Esophagus (tissue), 2 donors: ENCODE measurements around the gene SH3TC1. TPM values are rescaled to one million over a fixed set of nuclear protein-coding genes. Genes with fewer than 3 reads are reported as not detected.

Source experiments
- H3K27ac ChIP-seq, 2 donors: one replicate each; pipeline ENCODE4 v1.5.1; 2013; ENCODE audit warnings: low read depth in 2 of 2, mild to moderate bottlenecking in 2 of 2, inconsistent platforms in 1 of 2, low read length in 1 of 2, moderate library complexity in 1 of 2
- H3K27me3 ChIP-seq, 2 donors: one replicate each; pipeline ENCODE4 v1.6.1; 2013; ENCODE audit warnings: low read length in 2 of 2, control low read depth in 1 of 2, mild to moderate bottlenecking in 1 of 2; ENCODE audit not compliant: insufficient read depth in 2 of 2, control insufficient read depth in 1 of 2
- H3K36me3 ChIP-seq, 2 donors: one replicate each; pipeline ENCODE4 v1.6.1; 2013; ENCODE audit warnings: low read length in 1 of 2; ENCODE audit not compliant: control insufficient read depth in 2 of 2, insufficient read depth in 2 of 2
- H3K4me1 ChIP-seq, 2 donors: one replicate each; pipeline ENCODE4 v1.6.1; 2013; ENCODE audit warnings: low read length in 1 of 2; ENCODE audit not compliant: control insufficient read depth in 2 of 2, insufficient read depth in 2 of 2
- H3K4me3 ChIP-seq, 2 donors: one replicate each; pipeline ENCODE4 v1.5.1; 2013; ENCODE audit warnings: low read length in 2 of 2, mild to moderate bottlenecking in 2 of 2, low read depth in 1 of 2, moderate library complexity in 1 of 2
- H3K9me3 ChIP-seq, 2 donors: one replicate each; pipeline ENCODE4 v1.6.1; 2013; ENCODE audit warnings: mild to moderate bottlenecking in 2 of 2, low read depth in 1 of 2, low read length in 1 of 2, moderate library complexity in 1 of 2; ENCODE audit not compliant: control insufficient read depth in 2 of 2, insufficient read depth in 1 of 2
- WGBS, 2 donors: extraction: QIAGEN DNeasy Blood & Tissue Kit; methylation state at CpG; one replicate each; pipeline ENCODE4 v1.1.7; 2013; 5-methylcytosine and 5-hydroxymethylcytosine counted together
- polyA plus RNA-seq, 2 donors: library from polyadenylated mRNA; stranded (reverse); fragments of 200-250 nt; gene quantifications; one replicate each; pipeline ENCODE4 v1.2.3, GENCODE V29; 2013
- donor health status: healthy with polysubstance abuse.
- donor health status: Bipolar disorder and iron deficiency.

The SH3TC1 gene
- polyA plus RNA-seq, 2 donors, result 18.0 to 19.2 TPM

DNA sequence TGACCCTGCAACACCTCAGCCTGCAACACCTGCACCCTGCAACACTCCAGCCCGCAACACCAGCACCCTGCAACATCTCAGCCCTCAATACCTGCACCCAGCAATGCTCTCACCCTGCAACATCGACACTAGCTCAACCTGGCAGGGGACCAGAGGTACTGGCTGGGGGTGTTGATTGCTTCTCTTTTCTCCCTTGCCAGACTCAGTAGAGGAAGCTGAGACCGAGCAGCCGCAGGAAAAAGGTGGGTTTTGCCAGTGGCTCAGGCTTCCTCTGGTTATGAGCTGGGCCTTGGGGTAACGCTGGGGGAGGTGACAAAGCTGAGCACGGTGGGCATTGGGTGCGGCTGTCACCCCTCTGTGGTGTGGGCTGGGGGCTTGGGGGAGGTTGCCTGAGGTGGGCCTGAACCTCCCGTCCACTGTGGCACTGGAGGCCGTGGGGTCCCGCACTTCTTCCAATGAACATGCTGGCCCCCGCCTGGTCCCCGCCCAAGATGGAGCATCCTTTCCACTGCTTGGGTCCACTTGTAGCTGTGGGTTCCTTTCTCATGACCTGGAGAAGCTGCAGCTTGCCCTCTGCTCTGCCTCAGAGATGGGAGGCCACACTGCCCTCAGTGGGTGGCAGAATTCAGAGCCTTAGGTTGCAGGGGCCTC lies 26.0 kb downstream of the SH3TC1 start:
- H3K36me3 ChIP-seq, result peaks cover 5 to 38% of the 10 kb centered on the region in 2 donors
- H3K27ac ChIP-seq, result no peak overlapping the region
- 69 to 79% methylated on average over 10 to 12 of the region's 12 CpGs for WGBS, 2 donors
- peaks cover 5 to 18% of the 10 kb centered on the region in 2 donors for H3K4me1 ChIP-seq
- H3K27me3 ChIP-seq, result no peaks in the 10 kb centered on the region
- no peaks in the 10 kb centered on the region for H3K9me3 ChIP-seq
- H3K4me3 ChIP-seq, result no peak overlapping the region

DNA sequence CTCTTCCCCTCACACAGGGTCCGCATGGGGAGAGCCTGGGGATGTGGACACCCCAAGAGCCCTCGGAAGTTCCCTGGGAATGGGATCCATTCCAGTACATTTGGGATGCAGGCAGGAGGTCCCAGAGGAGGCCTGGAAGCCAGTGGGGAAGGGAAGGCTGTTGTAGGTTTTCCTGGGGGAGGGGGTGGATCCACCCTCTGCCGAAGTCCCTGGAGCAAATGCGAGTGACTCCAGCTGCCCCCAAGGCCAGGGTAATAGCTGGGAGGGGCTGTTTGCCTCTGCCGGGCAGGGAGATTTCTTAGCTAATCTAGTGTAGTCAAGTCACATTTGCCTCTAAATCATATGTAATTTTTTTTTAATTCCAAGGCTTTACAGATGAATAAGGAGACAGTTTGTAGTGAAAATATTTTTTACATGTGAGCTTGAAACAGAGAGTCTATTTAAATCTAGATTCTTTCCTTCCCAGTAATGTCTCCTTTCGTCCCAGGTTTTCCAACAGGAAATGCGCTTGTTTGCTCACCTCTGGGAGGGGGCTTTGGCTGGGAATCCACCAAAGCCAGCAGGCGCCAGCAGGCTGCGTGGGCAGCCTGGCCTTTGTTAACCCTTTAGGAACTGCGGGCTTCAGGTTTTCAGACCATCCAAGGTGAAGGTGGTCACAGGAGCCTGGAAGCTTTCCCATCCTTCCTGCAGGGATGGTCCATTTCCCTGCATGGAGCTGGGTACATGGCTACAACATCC lies 26.8 kb downstream of the SH3TC1 start:
- peaks cover 5 to 38% of the 10 kb centered on the region in 2 donors for H3K36me3 ChIP-seq
- H3K27ac ChIP-seq, result no peak overlapping the region
- no peaks in the 10 kb centered on the region for H3K9me3 ChIP-seq
- 58 to 60% methylated on average over 10 of the region's 10 CpGs for WGBS, 2 donors
- H3K27me3 ChIP-seq, result no peaks in the 10 kb centered on the region
- no peak overlapping the region for H3K4me3 ChIP-seq
- H3K4me1 ChIP-seq, result peaks cover 5 to 18% of the 10 kb centered on the region in 2 donors

DNA sequence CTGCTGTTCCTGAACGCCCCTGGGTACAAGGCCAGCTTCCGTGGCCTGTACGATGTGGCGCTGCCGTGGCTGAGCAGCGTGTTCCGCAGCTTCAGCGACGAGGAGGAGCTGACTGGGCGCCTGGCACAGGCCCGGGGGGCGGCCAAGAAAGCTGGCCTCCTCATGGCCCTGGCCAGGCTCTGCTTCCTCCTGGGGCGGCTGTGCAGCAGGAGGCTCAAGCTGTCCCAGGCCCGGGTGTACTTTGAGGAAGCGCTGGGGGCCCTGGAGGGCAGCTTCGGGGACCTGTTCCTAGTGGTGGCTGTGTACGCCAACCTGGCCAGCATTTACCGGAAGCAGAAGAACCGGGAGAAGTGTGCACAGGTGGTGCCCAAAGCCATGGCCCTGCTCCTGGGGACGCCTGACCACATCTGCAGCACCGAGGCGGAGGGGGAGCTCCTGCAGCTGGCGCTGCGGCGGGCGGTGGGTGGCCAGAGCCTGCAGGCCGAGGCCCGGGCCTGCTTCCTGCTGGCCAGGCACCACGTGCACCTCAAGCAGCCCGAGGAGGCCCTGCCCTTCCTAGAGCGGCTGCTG lies 28.2 kb downstream of the SH3TC1 start:
- no peak overlapping the region for H3K27ac ChIP-seq
- no peaks in the 10 kb centered on the region for H3K27me3 ChIP-seq
- peaks cover 5 to 18% of the 10 kb centered on the region in 2 donors for H3K4me1 ChIP-seq
- WGBS, 2 donors, result 89 to 92% methylated on average over 24 to 31 of the region's 31 CpGs
- no peak overlapping the region for H3K4me3 ChIP-seq
- H3K36me3 ChIP-seq, result peaks cover 8 to 38% of the 10 kb centered on the region in 2 donors
- no peaks in the 10 kb centered on the region for H3K9me3 ChIP-seq

DNA sequence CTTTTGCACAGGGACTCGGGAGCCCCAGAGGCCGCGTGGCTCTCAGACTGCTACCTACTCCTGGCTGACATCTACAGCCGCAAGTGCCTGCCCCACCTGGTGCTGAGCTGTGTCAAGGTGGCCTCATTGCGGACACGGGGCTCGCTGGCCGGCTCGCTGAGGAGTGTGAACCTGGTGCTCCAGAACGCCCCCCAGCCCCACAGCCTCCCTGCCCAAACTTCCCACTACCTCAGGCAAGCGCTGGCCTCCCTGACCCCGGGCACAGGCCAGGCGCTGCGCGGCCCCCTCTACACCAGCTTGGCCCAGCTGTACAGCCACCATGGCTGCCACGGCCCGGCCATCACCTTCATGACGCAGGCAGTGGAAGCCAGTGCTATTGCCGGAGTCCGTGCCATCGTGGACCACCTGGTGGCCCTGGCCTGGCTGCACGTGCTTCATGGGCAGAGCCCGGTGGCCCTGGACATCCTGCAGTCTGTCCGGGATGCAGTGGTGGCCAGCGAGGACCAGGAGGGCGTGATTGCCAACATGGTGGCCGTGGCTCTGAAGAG lies 28.8 kb downstream of the SH3TC1 start:
- Histone ChIP-seq H3K27me3 (no peaks in the 10 kb centered on the region), H3K9me3 (no peaks in the 10 kb centered on the region), H3K4me3 (no peak overlapping the region), H3K36me3 (peaks cover 8 to 40% of the 10 kb centered on the region in 2 donors), H3K4me1 (peaks cover 5 to 18% of the 10 kb centered on the region in 2 donors), H3K27ac (peak overlapping the region; percentile 48 to 56)
- WGBS, 2 donors, result 85 to 93% methylated on average over 24 to 27 of the region's 27 CpGs

DNA sequence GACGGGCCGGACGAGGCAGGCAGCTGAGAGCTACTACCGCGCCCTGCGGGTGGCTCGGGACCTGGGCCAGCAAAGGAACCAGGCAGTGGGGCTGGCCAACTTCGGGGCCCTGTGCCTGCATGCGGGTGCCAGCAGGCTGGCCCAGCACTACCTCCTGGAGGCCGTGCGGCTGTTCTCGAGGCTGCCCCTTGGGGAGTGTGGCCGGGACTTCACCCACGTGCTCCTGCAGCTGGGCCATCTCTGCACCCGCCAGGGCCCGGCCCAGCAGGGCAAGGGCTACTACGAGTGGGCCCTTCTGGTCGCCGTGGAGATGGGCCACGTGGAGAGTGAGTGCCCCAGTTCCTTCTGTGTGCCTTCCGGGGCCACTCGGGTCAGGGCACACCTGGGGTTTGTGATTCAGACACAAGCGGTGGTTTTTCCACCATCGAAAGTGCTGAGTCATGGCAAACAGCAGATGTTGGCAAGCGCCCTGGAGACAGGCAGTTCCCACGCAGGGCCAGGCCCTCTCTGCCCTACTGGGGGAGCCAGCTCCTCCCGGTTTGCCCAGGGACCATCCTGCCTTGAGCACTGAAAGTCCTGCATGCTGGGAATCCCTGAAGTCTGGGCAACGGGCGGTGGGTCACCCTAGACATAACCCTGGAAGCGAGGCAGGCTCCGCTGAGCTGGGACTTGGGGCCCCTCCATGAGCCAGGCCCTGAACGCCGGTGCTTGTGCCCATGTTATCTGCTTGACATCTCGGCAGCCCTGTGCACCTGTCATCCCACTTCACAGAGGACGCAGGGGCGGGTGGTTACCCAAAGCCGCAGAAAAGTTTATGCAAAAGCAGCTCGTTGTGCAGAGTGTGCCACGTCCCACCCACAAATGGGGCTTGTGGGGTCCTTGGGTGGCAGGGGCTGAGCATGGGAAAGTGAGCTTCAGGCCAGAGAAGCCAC lies 29.5 kb downstream of the SH3TC1 start:
- peak overlapping the region; percentile 48 to 56 for H3K27ac ChIP-seq
- peaks cover 5 to 18% of the 10 kb centered on the region in 2 donors for H3K4me1 ChIP-seq
- H3K36me3 ChIP-seq, result peaks cover 8 to 43% of the 10 kb centered on the region in 2 donors
- WGBS, 2 donors, result 34 to 38% methylated on average over 36 to 39 of the region's 39 CpGs
- H3K27me3 ChIP-seq, result no peaks in the 10 kb centered on the region
- H3K4me3 ChIP-seq, result no peak overlapping the region
- H3K9me3 ChIP-seq, result no peaks in the 10 kb centered on the region

DNA sequence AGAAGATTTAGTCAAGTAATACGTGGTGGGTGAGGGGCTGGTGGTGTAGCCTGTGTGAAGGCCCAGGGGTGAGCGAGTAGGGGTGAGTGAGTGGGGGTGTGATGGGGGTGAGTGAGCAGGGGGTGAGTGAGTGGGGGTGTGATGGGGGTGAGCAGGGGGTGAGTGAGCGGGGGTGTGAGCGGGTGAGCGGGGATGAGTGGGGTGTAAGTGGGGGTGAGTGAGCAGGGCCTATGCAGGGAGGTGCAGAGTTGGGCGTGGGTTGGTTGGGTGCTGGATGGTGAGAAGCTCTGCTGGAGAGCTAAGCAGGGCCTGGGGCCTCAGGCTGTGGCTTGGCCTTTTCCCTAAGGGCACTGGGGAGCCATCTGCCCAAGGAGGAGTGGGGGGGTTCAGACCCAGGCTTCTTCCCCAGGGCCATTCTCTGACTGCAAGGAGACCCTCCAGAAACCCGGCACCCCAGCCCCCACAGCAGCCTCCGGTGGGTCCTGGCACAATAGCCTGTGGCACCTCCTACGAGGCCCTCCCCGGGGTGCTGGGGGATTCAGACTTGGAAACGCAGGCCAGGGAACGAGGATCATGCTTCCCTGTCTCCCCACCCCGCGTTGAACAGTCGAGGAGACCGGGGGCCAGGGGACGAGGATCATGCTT lies 30.4 kb downstream of the SH3TC1 start:
- WGBS, 2 donors, result 90 to 95% methylated on average over 15 to 17 of the region's 17 CpGs
- Histone ChIP-seq H3K4me1 (peaks cover 5 to 18% of the 10 kb centered on the region in 2 donors), H3K36me3 (peaks cover 8 to 45% of the 10 kb centered on the region in 2 donors)

DNA sequence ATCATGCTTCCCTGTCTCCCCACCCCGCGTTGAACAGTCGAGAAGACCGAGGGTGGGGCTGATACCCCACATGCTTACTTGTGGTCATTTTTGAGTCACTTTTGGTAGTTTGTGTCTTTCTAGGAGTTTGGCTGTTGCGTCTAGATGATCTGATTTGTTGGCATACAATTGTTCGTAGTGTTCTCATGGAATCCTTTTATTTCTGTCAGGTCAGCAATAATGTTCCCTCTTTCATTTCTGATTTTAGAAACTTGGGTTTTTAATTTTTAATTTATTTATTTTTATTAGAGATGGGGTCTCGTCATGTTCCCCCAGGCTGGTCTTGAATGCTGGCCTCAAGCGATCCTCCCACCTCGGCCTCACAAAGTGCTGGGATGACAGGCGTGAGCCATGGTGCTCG lies 30.9 kb downstream of the SH3TC1 start:
- WGBS, 2 donors, result 96% methylated on average over 11 of the region's 11 CpGs
- no peak overlapping the region for H3K4me3 ChIP-seq
- H3K9me3 ChIP-seq, result no peaks in the 10 kb centered on the region
- H3K4me1 ChIP-seq, result peaks cover 5 to 18% of the 10 kb centered on the region in 2 donors
- no peaks in the 10 kb centered on the region for H3K27me3 ChIP-seq
- no peak overlapping the region for H3K27ac ChIP-seq
- peaks cover 8 to 45% of the 10 kb centered on the region in 2 donors for H3K36me3 ChIP-seq

More for the DNA sequence above, 30.4 kb downstream of the SH3TC1 start:
- Histone ChIP-seq H3K27ac (no peak overlapping the region), H3K9me3 (no peaks in the 10 kb centered on the region), H3K4me3 (no peak overlapping the region), H3K27me3 (no peaks in the 10 kb centered on the region)

DNA sequence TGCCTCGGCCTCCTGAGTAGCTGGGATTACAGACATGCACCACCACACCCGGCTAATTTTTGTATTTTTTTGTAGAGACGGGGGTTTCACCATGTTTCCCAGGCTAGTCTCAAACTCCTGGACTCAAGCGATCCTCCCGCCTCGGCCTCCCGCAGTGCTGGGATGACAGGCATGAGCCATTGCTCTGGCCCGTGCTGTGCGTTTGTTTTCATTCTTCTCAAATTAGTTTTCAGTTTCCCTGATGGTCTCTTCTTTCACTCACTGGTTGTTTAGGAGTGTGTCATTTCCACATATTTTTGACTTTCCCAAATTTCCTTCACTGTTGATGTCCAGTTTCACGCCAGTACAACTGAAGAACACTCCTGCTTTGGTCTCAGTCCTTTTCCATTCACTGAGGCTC lies 31.8 kb downstream of the SH3TC1 start:
- H3K4me1 ChIP-seq, result peaks cover 5 to 18% of the 10 kb centered on the region in 2 donors
- H3K36me3 ChIP-seq, result peaks cover 3 to 47% of the 10 kb centered on the region in 2 donors
- no peak overlapping the region for H3K27ac ChIP-seq
- no peak overlapping the region for H3K4me3 ChIP-seq
- no peaks in the 10 kb centered on the region for H3K27me3 ChIP-seq
- WGBS, 2 donors, result 95 to 97% methylated on average over 10 of the region's 10 CpGs
- H3K9me3 ChIP-seq, result no peaks in the 10 kb centered on the region
